Measurements from ENCODE around the gene DNAJC10. TPM values are rescaled to one million over a fixed set of nuclear protein-coding genes. Genes with fewer than 3 reads are reported as not detected.
A peak's percentile ranks its signal among the peaks of the same experiment; 100 is the strongest.
"Not testable (repeated sequence)": the region's sequence is repeated elsewhere in the genome, so short reads cannot be mapped to it uniquely, and the experiment has no call there.

Gene DNAJC10, protein sequence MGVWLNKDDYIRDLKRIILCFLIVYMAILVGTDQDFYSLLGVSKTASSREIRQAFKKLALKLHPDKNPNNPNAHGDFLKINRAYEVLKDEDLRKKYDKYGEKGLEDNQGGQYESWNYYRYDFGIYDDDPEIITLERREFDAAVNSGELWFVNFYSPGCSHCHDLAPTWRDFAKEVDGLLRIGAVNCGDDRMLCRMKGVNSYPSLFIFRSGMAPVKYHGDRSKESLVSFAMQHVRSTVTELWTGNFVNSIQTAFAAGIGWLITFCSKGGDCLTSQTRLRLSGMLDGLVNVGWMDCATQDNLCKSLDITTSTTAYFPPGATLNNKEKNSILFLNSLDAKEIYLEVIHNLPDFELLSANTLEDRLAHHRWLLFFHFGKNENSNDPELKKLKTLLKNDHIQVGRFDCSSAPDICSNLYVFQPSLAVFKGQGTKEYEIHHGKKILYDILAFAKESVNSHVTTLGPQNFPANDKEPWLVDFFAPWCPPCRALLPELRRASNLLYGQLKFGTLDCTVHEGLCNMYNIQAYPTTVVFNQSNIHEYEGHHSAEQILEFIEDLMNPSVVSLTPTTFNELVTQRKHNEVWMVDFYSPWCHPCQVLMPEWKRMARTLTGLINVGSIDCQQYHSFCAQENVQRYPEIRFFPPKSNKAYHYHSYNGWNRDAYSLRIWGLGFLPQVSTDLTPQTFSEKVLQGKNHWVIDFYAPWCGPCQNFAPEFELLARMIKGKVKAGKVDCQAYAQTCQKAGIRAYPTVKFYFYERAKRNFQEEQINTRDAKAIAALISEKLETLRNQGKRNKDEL
- 158 TPM for polyA plus RNA-seq

DNA sequence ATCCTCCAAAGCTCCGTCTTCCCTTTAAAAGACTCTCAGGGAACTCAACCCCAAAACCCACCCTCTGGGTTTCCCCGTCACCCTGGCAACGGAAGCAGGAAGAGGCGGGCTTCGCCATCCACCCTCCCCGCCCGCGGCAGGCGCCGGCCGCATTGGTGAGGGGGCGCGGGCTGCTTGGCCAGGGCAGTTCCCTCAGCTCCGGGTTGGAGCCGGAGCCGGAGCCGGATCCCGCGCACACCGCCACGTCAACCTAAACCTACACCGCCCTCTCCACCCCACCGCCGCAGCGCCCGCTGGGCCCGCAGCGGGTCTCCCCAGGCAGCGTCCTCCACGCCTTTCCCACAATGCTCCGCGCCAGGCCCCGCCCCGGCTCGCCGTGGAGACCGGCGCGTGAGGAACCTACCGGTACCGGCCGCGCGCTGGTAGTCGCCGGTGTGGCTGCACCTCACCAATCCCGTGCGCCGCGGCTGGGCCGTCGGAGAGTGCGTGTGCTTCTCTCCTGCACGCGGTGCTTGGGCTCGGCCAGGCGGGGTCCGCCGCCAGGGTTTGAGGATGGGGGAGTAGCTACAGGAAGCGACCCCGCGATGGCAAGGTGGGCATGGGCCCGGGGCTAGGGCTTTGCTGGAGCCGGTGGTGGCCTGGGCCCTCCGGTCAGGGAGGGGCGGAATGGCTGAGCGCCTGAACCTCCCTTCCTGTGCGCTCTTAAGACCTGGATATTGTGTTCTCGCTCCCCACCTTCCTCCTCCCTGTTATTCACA, at the start of gene DNAJC10:
TSS of gene DNAJC10 (plus strand) at position 366 of the 758 bp plus-strand sequence. CDS start 1,830 bp downstream, outside the sequence.
- H3K27ac Mint-ChIP-seq = no peak within 1 kb of the TSS
- no peak within 1 kb of the TSS for H3K4me3 Mint-ChIP-seq
- H3K27me3 Mint-ChIP-seq = no peaks in the 10 kb centered on the region
- peaks cover 6 to 21% (median 13%) of the 10 kb centered on the region in 3 donors for H3K4me1 Mint-ChIP-seq
- peaks cover 2% of the 10 kb centered on the region for H3K36me3 Mint-ChIP-seq
- H3K9me3 Mint-ChIP-seq = no peaks in the 10 kb centered on the region

GRCh38 chr2:182666674-182667314, 49.3 kb upstream of the DNAJC10 start:
- Mint-ChIP-seq H3K36me3 (peaks cover 3% of the 10 kb centered on the region), H3K27ac (no peak overlapping the region), H3K9me3 (no peaks in the 10 kb centered on the region), H3K27me3 (peaks cover under 1% of the 10 kb centered on the region), H3K4me1 (peaks cover 3 to 5% (median 5%) of the 10 kb centered on the region in 3 donors), H3K4me3 (no peak overlapping the region)

- H3K4me3 Mint-ChIP-seq = peak overlapping the region in 1 of 4 donors; percentile 72
- H3K9me3 Mint-ChIP-seq = no peaks in the 10 kb centered on the region
- no peak overlapping the region for H3K27ac Mint-ChIP-seq
- H3K4me1 Mint-ChIP-seq = peaks cover 3 to 5% (median 5%) of the 10 kb centered on the region in 3 donors
- H3K36me3 Mint-ChIP-seq = peaks cover 3% of the 10 kb centered on the region
- peaks cover 1% of the 10 kb centered on the region for H3K27me3 Mint-ChIP-seq
Measured at GRCh38 chr2:182667315-182667695, 48.8 kb upstream of the DNAJC10 start.

GRCh38 chr2:182668671-182669070, 47.4 kb upstream of the DNAJC10 start:
- H3K4me3 Mint-ChIP-seq = no peak overlapping the region
- H3K27ac Mint-ChIP-seq = peak overlapping the region in 1 of 3 donors; percentile 35
- peaks cover 5% of the 10 kb centered on the region for H3K36me3 Mint-ChIP-seq
- peaks cover 3 to 5% (median 5%) of the 10 kb centered on the region in 3 donors for H3K4me1 Mint-ChIP-seq
- H3K9me3 Mint-ChIP-seq = no peaks in the 10 kb centered on the region
- H3K27me3 Mint-ChIP-seq = peaks cover 1% of the 10 kb centered on the region

DNA sequence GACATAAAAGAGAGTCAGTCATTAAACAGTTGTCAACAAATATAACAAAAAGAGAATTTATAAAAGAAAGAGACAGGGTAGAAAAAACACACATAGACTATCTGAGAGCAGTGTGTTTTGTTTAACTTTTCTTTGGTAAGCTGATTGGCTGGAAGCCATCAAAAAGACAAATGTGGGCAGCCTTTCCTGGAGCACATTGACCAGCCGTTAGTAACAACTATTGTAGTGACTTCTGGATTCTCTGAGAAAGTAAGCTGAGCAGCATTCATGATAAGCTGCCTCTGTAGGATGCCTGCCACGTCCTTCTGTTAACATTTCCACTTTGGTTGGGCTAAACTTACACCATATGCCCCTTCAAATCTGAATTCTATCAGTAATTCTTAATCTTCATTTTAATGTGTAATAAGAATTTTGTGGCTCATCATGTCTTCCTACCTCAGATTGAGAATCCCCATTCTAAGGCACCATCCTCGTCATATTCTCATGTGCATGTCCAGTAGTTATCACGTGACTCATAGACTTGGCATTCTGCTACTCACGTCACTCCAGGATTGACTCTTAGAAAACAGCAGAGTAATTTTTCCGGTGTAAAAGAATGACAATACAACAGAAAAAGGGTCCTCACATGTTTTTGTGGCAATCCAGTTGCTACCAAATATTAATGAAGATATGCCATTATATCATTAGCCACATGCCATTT, 43.4 kb upstream of the DNAJC10 start:
- peaks cover 4 to 12% (median 6%) of the 10 kb centered on the region in 3 donors for H3K9me3 Mint-ChIP-seq
- no peaks in the 10 kb centered on the region for H3K4me1 Mint-ChIP-seq
- H3K27me3 Mint-ChIP-seq = peaks cover 1% of the 10 kb centered on the region
- peaks cover 9% of the 10 kb centered on the region for H3K36me3 Mint-ChIP-seq
- H3K27ac Mint-ChIP-seq = no peak overlapping the region
- H3K4me3 Mint-ChIP-seq = no peak overlapping the region

DNA sequence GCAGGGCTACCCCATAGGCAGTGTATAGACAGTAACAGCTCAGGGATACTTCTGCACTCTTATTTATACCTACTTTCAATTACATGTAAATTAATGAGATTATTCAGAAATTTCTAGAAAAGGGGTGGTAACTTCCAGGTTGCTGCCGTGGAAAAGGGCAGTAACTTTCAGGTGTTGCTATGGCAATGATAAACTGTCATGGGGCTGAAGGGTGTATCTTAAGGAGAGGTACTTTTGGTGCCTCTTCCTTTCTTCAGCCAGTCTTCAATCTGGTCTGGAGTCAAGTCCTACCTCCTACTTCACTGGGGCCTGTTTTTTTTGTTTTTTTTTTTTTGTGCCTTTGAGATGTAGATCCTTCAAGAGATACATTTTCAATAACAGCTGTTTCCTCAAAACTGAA, 35.2 kb upstream of the DNAJC10 start:
- Mint-ChIP-seq H3K4me3 (no peak overlapping the region), H3K9me3 (peaks cover 0 to 2% (median 2%) of the 10 kb centered on the region in 3 donors), H3K36me3 (peaks cover 3% of the 10 kb centered on the region), H3K27ac (no peak overlapping the region), H3K27me3 (peaks cover 3% of the 10 kb centered on the region), H3K4me1 (peaks cover 10 to 13% (median 11%) of the 10 kb centered on the region in 3 donors)

- peaks cover 3% of the 10 kb centered on the region for H3K27me3 Mint-ChIP-seq
- peaks cover 2% of the 10 kb centered on the region for H3K36me3 Mint-ChIP-seq
Measured at GRCh38 chr2:182682210-182682609, 33.8 kb upstream of the DNAJC10 start.

GRCh38 chr2:182685559-182685958, 30.5 kb upstream of the DNAJC10 start:
- Mint-ChIP-seq H3K9me3 (peaks cover 0 to 6% (median 0%) of the 10 kb centered on the region in 3 donors), H3K36me3 (peaks cover 2% of the 10 kb centered on the region), H3K27me3 (peaks cover 4% of the 10 kb centered on the region), H3K4me1 (peaks cover 10 to 13% (median 11%) of the 10 kb centered on the region in 3 donors), H3K27ac (no peak overlapping the region), H3K4me3 (no peak overlapping the region)

More at GRCh38 chr2:182682210-182682609, 33.8 kb upstream of the DNAJC10 start:
- Mint-ChIP-seq H3K4me1 (peaks cover 10 to 13% (median 11%) of the 10 kb centered on the region in 3 donors), H3K27ac (no peak overlapping the region), H3K9me3 (no peaks in the 10 kb centered on the region), H3K4me3 (no peak overlapping the region)

DNA sequence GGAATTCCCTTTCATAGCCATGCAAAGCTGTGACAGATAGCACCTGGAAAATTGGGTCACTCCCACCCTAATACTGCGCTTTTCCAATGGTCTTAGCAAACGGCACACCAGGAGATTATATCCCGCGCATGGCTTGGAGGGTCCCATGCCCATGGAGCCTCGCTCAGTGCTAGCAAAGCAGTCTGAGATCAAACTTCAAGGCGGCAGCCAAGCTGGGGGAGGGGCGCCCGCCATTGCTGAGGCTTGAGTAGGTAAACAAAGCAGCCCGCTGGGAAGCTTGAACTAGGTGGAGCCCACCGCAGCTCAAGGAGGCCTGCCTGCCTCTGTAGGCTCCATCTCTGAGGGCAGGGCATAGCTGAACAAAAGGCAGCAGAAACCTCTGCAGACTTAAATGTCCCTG, 29.3 kb upstream of the DNAJC10 start:
- peaks cover 6 to 11% (median 10%) of the 10 kb centered on the region in 3 donors for H3K4me1 Mint-ChIP-seq
- not testable (repeated sequence) for H3K9me3 Mint-ChIP-seq, H3K27me3 Mint-ChIP-seq, H3K36me3 Mint-ChIP-seq, H3K27ac Mint-ChIP-seq, H3K4me3 Mint-ChIP-seq

DNA sequence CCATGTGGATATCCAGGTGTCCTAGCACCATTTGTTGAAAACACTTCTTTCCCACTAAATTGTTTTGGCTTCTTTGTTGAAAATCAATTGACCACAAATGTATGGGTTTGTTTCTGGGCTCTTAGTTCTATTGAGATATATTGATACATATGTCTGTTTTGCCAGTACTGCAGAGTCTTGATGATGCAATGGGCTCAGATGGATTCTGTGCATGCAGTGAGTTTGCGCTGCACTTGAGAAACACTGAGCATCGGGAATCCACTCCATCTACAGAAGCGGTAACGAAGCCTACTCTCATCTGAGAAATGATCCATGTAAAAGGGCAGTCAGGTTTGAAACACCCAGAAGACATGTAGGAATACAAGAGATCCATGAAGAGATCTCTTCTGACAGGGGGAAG, 21.9 kb upstream of the DNAJC10 start:
- no peaks in the 10 kb centered on the region for H3K27me3 Mint-ChIP-seq
- no peak overlapping the region for H3K27ac Mint-ChIP-seq
- H3K4me1 Mint-ChIP-seq = no peaks in the 10 kb centered on the region
- peaks cover 0 to 3% (median 2%) of the 10 kb centered on the region in 3 donors for H3K9me3 Mint-ChIP-seq
- H3K36me3 Mint-ChIP-seq = no peaks in the 10 kb centered on the region
- H3K4me3 Mint-ChIP-seq = no peak overlapping the region

DNA sequence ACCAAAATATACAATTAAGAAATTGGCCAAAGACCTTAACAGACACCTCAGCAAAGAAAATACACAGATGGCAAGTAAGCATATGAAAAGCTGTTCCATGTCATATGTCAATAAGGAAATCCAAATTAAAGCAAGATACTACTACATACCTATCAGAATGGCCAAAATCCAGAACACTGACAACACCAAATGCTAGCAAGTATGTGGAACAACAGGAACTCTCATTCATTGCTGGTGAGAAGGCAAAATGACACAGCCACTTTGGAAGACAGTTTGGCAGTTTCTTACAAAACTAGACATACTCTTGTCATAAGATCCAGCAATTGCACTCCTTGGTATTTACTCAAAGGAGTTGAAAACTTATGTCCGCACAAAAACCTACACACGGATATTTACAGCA, 20.3 kb upstream of the DNAJC10 start:
- no peaks in the 10 kb centered on the region for H3K27me3 Mint-ChIP-seq
- peaks cover 0 to 2% (median 2%) of the 10 kb centered on the region in 3 donors for H3K9me3 Mint-ChIP-seq
- H3K4me1 Mint-ChIP-seq = no peaks in the 10 kb centered on the region
- no peaks in the 10 kb centered on the region for H3K36me3 Mint-ChIP-seq
- no peak overlapping the region for H3K27ac Mint-ChIP-seq
- H3K4me3 Mint-ChIP-seq = no peak overlapping the region

- peaks cover 0 to 2% (median 0%) of the 10 kb centered on the region in 3 donors for H3K9me3 Mint-ChIP-seq
- H3K27me3 Mint-ChIP-seq = no peaks in the 10 kb centered on the region
- no peak overlapping the region for H3K4me3 Mint-ChIP-seq
- H3K4me1 Mint-ChIP-seq = no peaks in the 10 kb centered on the region
- peaks cover 2% of the 10 kb centered on the region for H3K36me3 Mint-ChIP-seq
- no peak overlapping the region for H3K27ac Mint-ChIP-seq
Measured at GRCh38 chr2:182698671-182699070, 17.4 kb upstream of the DNAJC10 start.

- no peaks in the 10 kb centered on the region for H3K4me1 Mint-ChIP-seq
- H3K9me3 Mint-ChIP-seq = peaks cover 0 to 3% (median 2%) of the 10 kb centered on the region in 3 donors
- H3K27me3 Mint-ChIP-seq = peaks cover 9% of the 10 kb centered on the region
- H3K27ac Mint-ChIP-seq = no peak overlapping the region
- no peak overlapping the region for H3K4me3 Mint-ChIP-seq
- H3K36me3 Mint-ChIP-seq = peaks cover 2% of the 10 kb centered on the region
Measured at GRCh38 chr2:182705761-182706160, 10.3 kb upstream of the DNAJC10 start.

GRCh38 chr2:182706751-182707150, 9.3 kb upstream of the DNAJC10 start:
- H3K9me3 Mint-ChIP-seq = peaks cover 0 to 3% (median 2%) of the 10 kb centered on the region in 3 donors
- H3K36me3 Mint-ChIP-seq = peaks cover 2% of the 10 kb centered on the region
- H3K4me1 Mint-ChIP-seq = no peaks in the 10 kb centered on the region
- H3K27me3 Mint-ChIP-seq = peaks cover 9% of the 10 kb centered on the region
- no peak overlapping the region for H3K4me3 Mint-ChIP-seq
- no peak overlapping the region for H3K27ac Mint-ChIP-seq

Data from IgD-negative memory B cell (primary cell).